H9 (cell line): ENCODE measurements around the gene FERMT1. TPM values are rescaled to one million over a fixed set of nuclear protein-coding genes. Genes with fewer than 3 reads are reported as not detected.

ENCODE experiments used
- DNase-seq: peaks from one replicate; pipeline ENCODE4 v3.0.0-alpha.2; 2017
- H2AFZ ChIP-seq: one replicate; pipeline ENCODE4 v1.6.1; 2013; ENCODE audit warnings: mild to moderate bottlenecking, low read length, control low read depth, moderate library complexity
- H2AK5ac ChIP-seq: 2 replicates; pipeline ENCODE4 v1.6.1; 2013; ENCODE audit warnings: low read length, control low read depth, mixed read lengths; ENCODE audit not compliant: insufficient read length
- H2BK120ac ChIP-seq: one replicate; pipeline ENCODE4 v1.6.1; 2013; ENCODE audit warnings: low read depth, mild to moderate bottlenecking, low read length, control low read depth, inconsistent platforms; ENCODE audit not compliant: poor library complexity, severe bottlenecking
- H2BK12ac ChIP-seq: 2 replicates; pipeline ENCODE4 v1.6.1; 2013; ENCODE audit warnings: low read length, control low read depth, mixed read lengths, low read depth; ENCODE audit not compliant: insufficient read length
- H2BK15ac ChIP-seq: 2 replicates; pipeline ENCODE4 v1.6.1; 2013; ENCODE audit warnings: low read depth, low read length, control low read depth
- H2BK20ac ChIP-seq: one replicate; pipeline ENCODE4 v1.6.1; 2013; ENCODE audit warnings: low read depth, mild to moderate bottlenecking, low read length, control low read depth, inconsistent platforms; ENCODE audit not compliant: poor library complexity, severe bottlenecking
- H2BK5ac ChIP-seq: 2 replicates; pipeline ENCODE4 v1.6.1; 2013; ENCODE audit warnings: low read length, control low read depth, mixed read lengths; ENCODE audit not compliant: insufficient read length
- H3K14ac ChIP-seq: 2 replicates; pipeline ENCODE4 v1.6.1; 2013; ENCODE audit warnings: low read length, control low read depth; ENCODE audit not compliant: insufficient read depth
- H3K18ac ChIP-seq: 2 replicates; pipeline ENCODE4 v1.6.1; 2013; ENCODE audit warnings: low read depth, mild to moderate bottlenecking, mixed read lengths, low read length, control low read depth; ENCODE audit not compliant: insufficient read length
- H3K23ac ChIP-seq: 2 replicates; pipeline ENCODE4 v1.6.1; 2013; ENCODE audit warnings: low read length, control low read depth, mixed read lengths, low read depth; ENCODE audit not compliant: insufficient read length
- H3K23me2 ChIP-seq: 2 replicates; pipeline ENCODE4 v1.6.1; 2013; ENCODE audit warnings: low read depth, mild to moderate bottlenecking, mixed read lengths, low read length, control low read depth; ENCODE audit not compliant: insufficient read length, poor library complexity, severe bottlenecking
- H3K27ac ChIP-seq: 2 replicates; pipeline ENCODE4 v1.5.1; 2013; ENCODE audit warnings: low read length, control low read depth, mixed read lengths, low read depth; ENCODE audit not compliant: insufficient read length
- H3K27me3 ChIP-seq: 2 replicates; pipeline ENCODE4 v1.6.1; 2013; ENCODE audit warnings: low read length, control low read depth, inconsistent platforms; ENCODE audit not compliant: insufficient read depth
- H3K4ac ChIP-seq: 2 replicates; pipeline ENCODE4 v1.6.1; 2013; ENCODE audit warnings: low read depth, mild to moderate bottlenecking, control low read depth, inconsistent platforms, low read length, moderate library complexity
- H3K4me1 ChIP-seq: 2 replicates; pipeline ENCODE4 v1.6.1; 2013; ENCODE audit warnings: low read length, control low read depth, inconsistent platforms; ENCODE audit not compliant: insufficient read depth
- H3K4me2 ChIP-seq: 2 replicates; pipeline ENCODE4 v1.6.1; 2013; ENCODE audit warnings: low read length, control low read depth, mixed read lengths; ENCODE audit not compliant: insufficient read length, insufficient read depth
- H3K56ac ChIP-seq: 2 replicates; pipeline ENCODE4 v1.6.1; 2013; ENCODE audit warnings: low read depth, mild to moderate bottlenecking, mixed read lengths, low read length, control low read depth; ENCODE audit not compliant: insufficient read length
- H3K79me1 ChIP-seq: 2 replicates; pipeline ENCODE4 v1.6.1; 2013; ENCODE audit warnings: low read depth, mild to moderate bottlenecking, moderate library complexity, low read length, control low read depth, inconsistent platforms; ENCODE audit not compliant: insufficient read depth, poor library complexity, severe bottlenecking
- H3K79me2 ChIP-seq: 2 replicates; pipeline ENCODE4 v1.6.1; 2013; ENCODE audit warnings: low read length, control low read depth, inconsistent platforms; ENCODE audit not compliant: insufficient read depth
- H3K9ac ChIP-seq: 2 replicates; pipeline ENCODE4 v1.6.1; 2013; ENCODE audit warnings: low read length, control low read depth, mixed read lengths; ENCODE audit not compliant: insufficient read length; ENCODE audit errors: extremely low read depth
- H3K9me3 ChIP-seq: one replicate; pipeline ENCODE4 v1.6.1; 2013; ENCODE audit warnings: low read depth, low read length, inconsistent platforms; ENCODE audit not compliant: control insufficient read depth
- H3T11ph ChIP-seq: one replicate; pipeline ENCODE4 v1.6.1; 2013; ENCODE audit warnings: mild to moderate bottlenecking, low read length, control low read depth, inconsistent platforms
- H4K20me1 ChIP-seq: one replicate; pipeline ENCODE4 v1.6.1; 2013; ENCODE audit not compliant: control insufficient read depth, insufficient read length, insufficient read depth
- H4K5ac ChIP-seq: 2 replicates; pipeline ENCODE4 v1.6.1; 2013; ENCODE audit warnings: low read depth, mild to moderate bottlenecking, mixed read lengths, low read length, control low read depth; ENCODE audit not compliant: insufficient read length
- H4K8ac ChIP-seq: replicated peaks from 2 replicates; pipeline ENCODE4 v1.6.1; 2013; ENCODE audit warnings: low read length, control low read depth, mixed read lengths, low read depth; ENCODE audit not compliant: insufficient read length
- H4K91ac ChIP-seq: 2 replicates; pipeline ENCODE4 v1.6.1; 2013; ENCODE audit warnings: low read depth, mild to moderate bottlenecking, moderate library complexity, mixed read lengths, low read length, control low read depth; ENCODE audit not compliant: insufficient read length
- H3K27ac Mint-ChIP-seq, 3 experiments: 2 replicates in 2 of 3; 3 replicates in 1 of 3; pipeline ENCODE4 v1.8.0; 2020 to 2021; ENCODE audit warnings: mixed read lengths in 3 of 3, mild to moderate bottlenecking in 1 of 3, moderate library complexity in 1 of 3
- H3K27me3 Mint-ChIP-seq: 2 replicates; pipeline ENCODE4 v1.8.0; 2021; ENCODE audit warnings: low read depth, mild to moderate bottlenecking, moderate library complexity, mixed read lengths
- H3K36me3 Mint-ChIP-seq, 3 experiments: 2 replicates in 2 of 3; 3 replicates in 1 of 3; pipeline ENCODE4 v1.8.0; 2020 to 2021; ENCODE audit warnings: low read depth in 3 of 3, mixed read lengths in 3 of 3; ENCODE audit not compliant: insufficient read depth in 1 of 3
- H3K4me1 Mint-ChIP-seq, 2 experiments: 2 replicates each; pipeline ENCODE4 v1.8.0; 2020; ENCODE audit warnings: mixed read lengths in 2 of 2
- H3K4me3 Mint-ChIP-seq, 2 experiments: 2 replicates in 1 of 2; 3 replicates in 1 of 2; pipeline ENCODE4 v1.8.0; 2020 to 2021; ENCODE audit warnings: mild to moderate bottlenecking in 2 of 2, mixed read lengths in 2 of 2, moderate library complexity in 1 of 2
- H3K9me3 Mint-ChIP-seq, 2 experiments: 2 replicates in 1 of 2; 3 replicates in 1 of 2; pipeline ENCODE4 v1.8.0; 2020; ENCODE audit warnings: mild to moderate bottlenecking in 2 of 2, mixed read lengths in 2 of 2, moderate library complexity in 1 of 2
- CTCF ChIP-seq: fragments of 200-600 bp; sonication (generic); conservative IDR thresholded peaks from 3 replicates; pipeline ENCODE4 v1.8.0; 2021; ENCODE audit warnings: antibody characterized with exemption, mild to moderate bottlenecking
- total RNA-seq: library from RNA; stranded (reverse); gene quantifications from 2 replicates; pipeline ENCODE4 v1.2.1, GENCODE V29; 2021

FERMT1 gene
- total RNA-seq, 1 experiment from 2014 or later, result 9.6 TPM

GRCh38 chr20:6028818-6029217 lies 94.0 kb downstream of the FERMT1 start:
- no peak overlapping the region for H3K56ac ChIP-seq
- H3K23ac ChIP-seq, result no peak overlapping the region
- H3T11ph ChIP-seq, result no peak overlapping the region
- H3K23me2 ChIP-seq, result no peaks in the 10 kb centered on the region
- H3K4ac ChIP-seq, result no peak overlapping the region
- H3K9me3 Mint-ChIP-seq, result peaks cover 13 to 17% of the 10 kb centered on the region in 2 experiments
- no peak overlapping the region; a peak in 1 of 7 replicates for H3K27ac Mint-ChIP-seq
- peaks cover 3% of the 10 kb centered on the region for H3K79me1 ChIP-seq
- no peaks in the 10 kb centered on the region for H4K20me1 ChIP-seq
- H4K5ac ChIP-seq, result no peak overlapping the region
- no peaks in the 10 kb centered on the region for H3K4me1 ChIP-seq
- H3K79me2 ChIP-seq, result no peaks in the 10 kb centered on the region; the same call in 1 of the 2 replicates
- H2BK15ac ChIP-seq, result no peak overlapping the region
- no peak overlapping the region for H2AFZ ChIP-seq
- no peak overlapping the region for H3K4me3 Mint-ChIP-seq
- H3K9me3 ChIP-seq, result no peaks in the 10 kb centered on the region
- no peak overlapping the region for H2BK12ac ChIP-seq
- H2BK5ac ChIP-seq, result no peak overlapping the region
- no peak overlapping the region for H2BK20ac ChIP-seq
- no peak overlapping the region for H3K18ac ChIP-seq
- H2BK120ac ChIP-seq, result no peak overlapping the region
- no peak for TF ChIP-seq CTCF
- DNase-seq, result no peak
- H3K27ac ChIP-seq, result no peak overlapping the region
- H3K4me2 ChIP-seq, result no peak overlapping the region
- H4K91ac ChIP-seq, result no peak overlapping the region
- no peak overlapping the region for H2AK5ac ChIP-seq
- no peaks in the 10 kb centered on the region for H3K27me3 ChIP-seq
- H4K8ac ChIP-seq, result no peak overlapping the region
- H3K14ac ChIP-seq, result no peak overlapping the region
- peaks cover 25 to 39% (median 33%) of the 10 kb centered on the region in 3 experiments for H3K36me3 Mint-ChIP-seq
- no peaks in the 10 kb centered on the region for H3K27me3 Mint-ChIP-seq
- H3K9ac ChIP-seq, result no peak overlapping the region
- no peaks in the 10 kb centered on the region for H3K4me1 Mint-ChIP-seq
